Spinal cord (tissue), 10 donors: ENCODE results near the gene GABRR1. TPM values are rescaled to one million over a fixed set of nuclear protein-coding genes. Genes with fewer than 3 reads are reported as not detected.
"Not testable (repeated sequence)": the region's sequence is repeated elsewhere in the genome, so short reads cannot be mapped to it uniquely, and the experiment has no call there.

Experiments used
- DNase-seq, 6 donors: peaks; one replicate each; pipeline versions ENCODE4 v3.0.0 to v3.0.0-alpha.2; 2013 to 2015; ENCODE audit warnings: low spot score in 6 of 6, low read depth in 4 of 6
- H3K27ac ChIP-seq: one replicate; pipeline ENCODE4 v1.5.1; 2013; ENCODE audit warnings: low read depth, low read length, control low read depth
- H3K27me3 ChIP-seq: one replicate; pipeline ENCODE4 v1.6.1; 2013; ENCODE audit warnings: low read length; ENCODE audit not compliant: control insufficient read depth, insufficient read depth
- H3K36me3 ChIP-seq: one replicate; pipeline ENCODE4 v1.6.1; 2013; ENCODE audit warnings: low read length; ENCODE audit not compliant: control insufficient read depth, insufficient read depth
- H3K4me1 ChIP-seq: one replicate; pipeline ENCODE4 v1.6.1; 2013; ENCODE audit warnings: low read length; ENCODE audit not compliant: control insufficient read depth, insufficient read depth
- H3K4me3 ChIP-seq: one replicate; pipeline ENCODE4 v1.5.1; 2013; ENCODE audit warnings: low read depth, low read length, control low read depth
- H3K9me3 ChIP-seq: one replicate; pipeline ENCODE4 v1.6.1; 2013; ENCODE audit warnings: low read length; ENCODE audit not compliant: control insufficient read depth, insufficient read depth
- WGBS: methylation state at CpG from one replicate; pipeline ENCODE4 v1.1.5; 2013; ENCODE audit warnings: missing lambda C conversion rate; ENCODE audit not compliant: insufficient coverage; 5-methylcytosine and 5-hydroxymethylcytosine counted together
- polyA plus RNA-seq, 2 donors: library from polyadenylated mRNA; unstranded; fragments of 120-200 nt; gene quantifications; one replicate each; pipeline ENCODE4 v1.2.1, GENCODE V29; 2013; ENCODE audit not compliant: insufficient read length in 2 of 2
- total RNA-seq, 2 donors: library from RNA; depleted of rRNA in 1 of 2; stranded (reverse); fragments of 120-200 nt in 1 of 2; fragments of >200 nt in 1 of 2; gene quantifications; one replicate each; pipeline versions ENCODE4 v1.2.3 to v1.2.4, GENCODE V29; 2013 to 2014
- donor health status: healthy.

The GABRR1 gene
- total and polyA plus RNA-seq, 4 donors = 0.20 to 0.35 (median 0.29) TPM; not detected in 1

DNA sequence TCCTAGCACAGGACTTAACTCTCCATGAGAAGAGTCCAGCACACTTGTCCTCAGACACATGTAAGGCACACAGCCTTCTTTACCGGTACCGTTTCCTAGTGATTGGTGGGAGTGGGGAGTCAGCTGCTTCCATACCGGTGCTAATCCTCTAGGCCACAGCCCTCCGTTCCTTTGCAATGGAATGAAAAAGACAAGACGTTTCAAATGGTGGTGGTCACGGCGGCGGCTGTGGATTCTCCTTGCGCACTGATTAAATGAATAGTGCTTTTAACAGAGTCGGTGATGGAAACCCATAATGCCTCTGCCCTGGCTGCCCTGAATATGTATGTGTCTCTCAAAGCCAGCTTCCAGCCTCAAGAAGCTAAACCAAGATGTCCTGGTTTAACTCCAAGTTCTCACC, 34.8 kb upstream of the GABRR1 start:
- DNase-seq = no peak
- H3K27me3 ChIP-seq = no peaks in the 10 kb centered on the region
- no peaks in the 10 kb centered on the region for H3K4me1 ChIP-seq
- H3K36me3 ChIP-seq = no peaks in the 10 kb centered on the region
- no peak overlapping the region for H3K27ac ChIP-seq
- H3K9me3 ChIP-seq = no peaks in the 10 kb centered on the region
- no peak overlapping the region for H3K4me3 ChIP-seq
- 85% methylated on average over 8 of the region's 10 CpGs for WGBS

DNA sequence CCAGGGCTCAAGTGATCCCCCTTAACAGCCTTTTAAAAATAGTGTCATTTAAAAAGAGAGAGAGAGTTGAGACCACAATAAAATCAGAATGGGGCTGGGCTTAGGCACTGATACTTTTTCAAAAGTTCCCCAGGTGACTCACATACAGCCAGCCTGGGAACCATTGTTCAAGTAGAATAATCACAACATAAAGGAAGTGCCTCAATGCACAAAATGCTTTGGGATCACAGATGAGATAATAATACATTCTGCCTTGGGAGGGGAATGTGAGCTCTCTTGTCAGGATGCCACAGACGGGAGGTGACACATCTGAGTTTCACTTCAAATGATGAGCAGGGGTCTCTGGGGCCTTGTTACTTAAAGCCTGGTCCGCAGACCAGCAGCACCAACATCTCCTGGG, 34.0 kb upstream of the GABRR1 start:
- Histone ChIP-seq H3K4me1 (no peaks in the 10 kb centered on the region), H3K27ac (no peak overlapping the region), H3K9me3 (no peaks in the 10 kb centered on the region), H3K27me3 (no peaks in the 10 kb centered on the region), H3K36me3 (no peaks in the 10 kb centered on the region), H3K4me3 (no peak overlapping the region)
- WGBS = 44% methylated on average over 1 of the region's 2 CpGs
- DNase-seq = peak in 1 of 6 donors; percentile 40

DNA sequence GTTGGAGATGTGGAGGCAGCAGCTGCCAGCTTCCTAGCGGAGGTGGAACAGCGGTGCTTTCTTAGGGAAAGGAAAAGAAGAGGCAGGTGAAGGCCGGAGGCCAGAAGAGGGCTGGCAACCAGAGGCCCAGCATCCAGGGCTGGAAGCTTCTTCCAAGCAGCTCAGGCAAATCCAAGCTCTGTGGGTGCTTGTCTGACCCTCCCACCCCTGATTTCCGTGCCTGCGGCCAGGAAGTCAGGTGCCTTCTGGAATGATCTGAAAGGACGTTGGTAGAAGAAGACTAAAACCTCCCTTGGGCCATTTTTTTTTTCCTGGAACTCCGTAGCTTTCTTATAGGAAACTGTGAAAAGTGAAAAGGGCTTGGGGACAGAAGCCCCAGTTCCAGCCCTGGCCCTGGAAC, 33.1 kb upstream of the GABRR1 start:
- no peaks in the 10 kb centered on the region for H3K36me3 ChIP-seq
- no peak overlapping the region for H3K27ac ChIP-seq
- no peak for DNase-seq
- 96% methylated on average over 5 of the region's 7 CpGs for WGBS
- no peaks in the 10 kb centered on the region for H3K27me3 ChIP-seq
- no peaks in the 10 kb centered on the region for H3K4me1 ChIP-seq
- H3K4me3 ChIP-seq = no peak overlapping the region
- H3K9me3 ChIP-seq = no peaks in the 10 kb centered on the region

DNA sequence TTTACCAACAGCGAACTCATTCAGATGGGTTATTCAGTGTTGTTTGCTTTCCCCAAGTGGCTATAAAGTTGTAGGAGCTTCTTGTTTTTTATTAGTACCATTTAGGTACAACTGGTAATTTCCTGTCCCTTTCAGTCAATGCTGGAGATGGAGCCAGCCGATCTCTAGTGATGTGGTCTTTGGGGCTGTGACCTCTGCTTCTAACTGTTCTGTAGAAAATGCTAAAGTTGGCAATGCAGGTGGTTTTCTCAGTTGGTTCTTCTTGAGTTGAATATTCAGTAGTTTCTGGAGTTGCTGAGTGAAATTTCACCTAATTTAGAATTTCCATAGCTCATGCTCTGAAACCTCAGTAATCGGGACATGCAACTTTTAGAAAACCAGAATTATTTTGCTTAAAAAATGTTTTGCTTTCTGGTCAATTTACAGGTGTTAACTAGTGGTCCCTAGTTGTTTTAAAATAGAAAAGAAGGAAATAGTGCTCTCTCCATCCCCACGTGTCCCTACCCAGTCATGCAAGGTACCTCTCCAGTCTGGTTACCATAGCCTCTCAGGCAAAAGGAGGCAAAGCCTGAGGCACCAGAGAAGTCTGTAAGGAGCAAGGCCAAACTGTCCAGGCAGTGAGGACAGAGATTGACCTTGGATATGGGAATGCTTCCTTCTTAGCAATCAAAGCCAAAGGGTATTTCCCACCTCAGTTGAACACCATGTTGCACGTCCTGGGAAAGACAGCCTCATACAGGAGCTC, 27.3 kb upstream of the GABRR1 start:
- DNase-seq = no peak
- H3K27ac ChIP-seq = no peak overlapping the region
- no peaks in the 10 kb centered on the region for H3K27me3 ChIP-seq
- no peaks in the 10 kb centered on the region for H3K36me3 ChIP-seq
- H3K4me3 ChIP-seq = no peak overlapping the region
- 29% methylated on average over 1 of the region's 5 CpGs for WGBS
- H3K4me1 ChIP-seq = peaks cover 4% of the 10 kb centered on the region
- H3K9me3 ChIP-seq = no peaks in the 10 kb centered on the region

DNA sequence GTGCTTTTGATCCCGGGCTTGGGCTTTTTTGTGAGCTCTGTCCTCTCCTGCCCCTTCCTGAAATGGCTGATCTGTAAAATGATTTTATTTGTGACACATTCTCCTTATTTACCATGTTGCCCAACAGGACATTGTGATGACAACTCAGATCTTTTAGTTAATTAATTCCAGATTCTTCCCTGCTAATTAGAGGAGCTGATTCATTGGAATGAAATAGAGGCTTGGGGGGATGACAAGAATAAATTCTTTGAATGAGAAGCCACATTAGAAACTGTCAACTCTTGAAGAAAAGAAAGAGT, 26.1 kb upstream of the GABRR1 start:
- no peaks in the 10 kb centered on the region for H3K9me3 ChIP-seq
- H3K4me3 ChIP-seq = no peak overlapping the region
- H3K4me1 ChIP-seq = peaks cover 4% of the 10 kb centered on the region
- H3K36me3 ChIP-seq = no peaks in the 10 kb centered on the region
- H3K27me3 ChIP-seq = no peaks in the 10 kb centered on the region
- no CpG with 5 or more reads among the region's 1 CpG for WGBS
- no peak for DNase-seq
- H3K27ac ChIP-seq = no peak overlapping the region

DNA sequence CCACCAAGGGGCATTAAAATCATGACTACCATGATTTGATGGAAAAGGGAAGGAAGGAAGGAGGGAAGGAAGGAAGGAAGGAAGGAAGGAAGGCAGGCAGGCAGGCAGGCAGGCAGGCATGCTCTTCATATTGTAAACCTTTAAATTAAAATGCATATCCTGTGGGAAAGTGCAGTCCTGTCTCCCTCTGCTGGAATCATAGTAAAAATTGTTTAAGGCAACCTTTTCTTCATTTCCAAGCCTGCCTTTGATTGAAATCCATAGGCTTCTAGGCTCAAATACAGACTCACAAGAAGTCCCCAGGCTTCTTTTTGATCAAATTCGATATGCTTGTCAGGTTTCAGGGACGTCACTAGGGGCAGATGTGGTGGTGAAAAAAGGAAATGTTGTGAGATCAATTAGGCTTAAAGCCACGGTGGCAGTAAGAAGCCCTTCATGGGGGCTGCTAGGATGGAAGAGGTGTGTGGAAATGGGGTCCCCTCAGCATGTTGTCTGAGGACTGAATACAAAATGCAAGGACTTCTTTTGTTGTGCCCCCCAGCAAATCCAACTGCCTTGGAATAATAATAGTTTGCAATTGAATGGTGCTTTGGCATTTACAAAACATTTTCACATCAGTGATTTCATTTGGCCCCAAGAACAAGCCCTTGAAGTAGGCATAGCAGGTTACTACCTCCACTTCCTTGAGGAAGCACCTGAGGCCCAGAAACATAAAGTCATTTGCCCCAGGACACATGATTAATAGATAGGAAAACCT, 25.6 kb upstream of the GABRR1 start:
- H3K4me3 ChIP-seq = no peak overlapping the region
- DNase-seq = peak in 4 of 6 donors; percentile 22 to 91 (median 58)
- peaks cover 4% of the 10 kb centered on the region for H3K4me1 ChIP-seq
- no peaks in the 10 kb centered on the region for H3K9me3 ChIP-seq
- no peaks in the 10 kb centered on the region for H3K27me3 ChIP-seq
- 3% methylated on average over 3 of the region's 3 CpGs for WGBS
- H3K36me3 ChIP-seq = no peaks in the 10 kb centered on the region
- no peak overlapping the region for H3K27ac ChIP-seq

DNA sequence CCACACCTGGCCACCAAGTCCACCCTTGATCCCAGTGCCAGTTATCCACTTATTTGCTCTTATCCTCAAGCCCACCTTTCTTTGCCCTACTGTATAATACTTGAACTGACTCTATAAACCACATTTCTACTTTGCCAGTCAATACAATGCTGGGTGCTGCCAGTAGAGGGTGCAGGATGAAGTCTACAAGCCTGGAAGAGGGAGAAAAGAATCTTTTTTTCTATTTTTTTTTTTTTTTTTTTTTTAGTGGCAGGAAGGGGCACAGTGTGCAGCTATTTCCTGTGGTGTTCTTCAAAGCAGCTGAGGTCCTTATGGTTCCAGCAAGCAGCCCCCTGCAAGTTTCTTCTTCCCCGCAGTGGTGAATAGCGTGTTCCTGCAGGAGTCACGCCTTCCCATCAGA, 22.2 kb upstream of the GABRR1 start:
- H3K36me3 ChIP-seq = no peaks in the 10 kb centered on the region
- no peaks in the 10 kb centered on the region for H3K9me3 ChIP-seq
- H3K27ac ChIP-seq = no peak overlapping the region
- H3K27me3 ChIP-seq = no peaks in the 10 kb centered on the region
- WGBS = 94% methylated on average over 3 of the region's 3 CpGs
- no peak for DNase-seq
- no peak overlapping the region for H3K4me3 ChIP-seq
- peaks cover 4% of the 10 kb centered on the region for H3K4me1 ChIP-seq

DNA sequence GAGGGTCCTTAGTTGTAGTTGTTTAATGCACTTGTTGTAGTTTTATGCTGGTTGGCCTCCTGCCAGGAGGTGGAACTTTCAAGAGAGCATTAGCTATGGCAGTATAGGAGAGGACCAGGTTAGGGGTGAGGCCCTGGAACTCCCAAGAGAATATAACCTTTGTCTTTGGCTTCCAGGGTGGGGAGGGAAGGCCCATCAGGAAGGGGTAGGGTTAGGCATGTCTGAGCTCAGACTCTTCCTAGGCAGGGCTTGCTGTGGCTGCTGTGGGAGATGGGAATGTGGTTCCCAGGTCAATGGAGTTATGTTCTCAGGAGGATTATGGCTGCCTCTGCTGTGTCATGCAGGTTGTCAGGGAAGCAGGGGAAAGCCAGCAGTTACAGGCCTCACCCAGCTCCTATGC, 20.0 kb upstream of the GABRR1 start:
- Histone ChIP-seq H3K4me1 (no peaks in the 10 kb centered on the region), H3K27me3 (no peaks in the 10 kb centered on the region), H3K4me3 (no peak overlapping the region), H3K27ac (no peak overlapping the region), H3K36me3 (no peaks in the 10 kb centered on the region), H3K9me3 (no peaks in the 10 kb centered on the region)
- no peak for DNase-seq

DNA sequence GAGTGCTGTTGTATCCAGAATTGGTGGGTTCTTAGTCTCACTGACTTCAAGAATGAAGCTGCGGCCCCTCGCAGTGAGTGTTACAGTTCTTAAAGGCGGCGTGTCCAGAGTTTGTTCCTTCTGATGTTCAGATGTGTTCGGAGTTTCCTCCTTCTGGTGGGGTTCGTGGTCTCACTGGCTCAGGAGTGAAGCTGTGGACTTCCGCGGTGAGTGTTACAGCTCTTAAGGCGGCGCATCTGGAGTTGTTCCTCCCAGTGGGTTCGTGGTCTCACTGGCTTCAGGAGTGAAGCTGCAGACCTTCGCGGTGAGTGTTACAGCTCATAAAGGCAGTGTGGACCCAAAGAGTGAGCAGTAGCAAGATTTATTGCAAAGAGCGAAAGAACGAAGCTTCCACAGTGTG, 16.4 kb upstream of the GABRR1 start:
- H3K36me3 ChIP-seq, DNase-seq, H3K27me3 ChIP-seq, H3K4me1 ChIP-seq, H3K9me3 ChIP-seq, H3K27ac ChIP-seq, H3K4me3 ChIP-seq: not testable (repeated sequence)
- WGBS = 90% methylated on average over 13 of the region's 15 CpGs

DNA sequence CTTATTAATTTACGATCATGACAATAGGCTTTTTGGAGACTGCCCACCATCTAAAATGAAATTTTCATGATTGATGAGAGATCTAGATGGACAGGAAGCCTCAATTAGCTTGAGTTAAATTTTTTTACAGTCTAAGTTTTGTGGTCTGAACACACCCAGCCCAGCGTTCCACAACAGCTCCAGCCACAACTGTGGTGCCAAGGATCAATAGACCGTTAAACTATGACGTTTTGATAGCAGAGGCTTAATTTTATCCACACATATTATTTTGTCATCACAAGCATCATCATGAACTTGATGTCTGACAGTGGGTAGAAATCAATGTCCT, 5.5 kb upstream of the GABRR1 start:
- Histone ChIP-seq H3K4me1 (no peaks in the 10 kb centered on the region), H3K27ac (no peak overlapping the region), H3K27me3 (no peaks in the 10 kb centered on the region), H3K9me3 (no peaks in the 10 kb centered on the region), H3K36me3 (no peaks in the 10 kb centered on the region), H3K4me3 (no peak overlapping the region)
- DNase-seq = no peak
- WGBS = no CpG with 5 or more reads among the region's 4 CpGs
